K562 (cell line): Measurements from ENCODE around the gene CHTF8. TPM values are rescaled to one million over a fixed set of nuclear protein-coding genes. Genes with fewer than 3 reads are reported as not detected.

Experiments used
- ADNP ChIP-seq: fragments of 200-800 bp; sonication (Bioruptor generic); IDR thresholded peaks from 2 replicates; pipeline ENCODE4 v1.6.1; 2016; ENCODE audit warnings: missing genetic modification characterization, missing compliant biosample characterization
- ATF4 ChIP-seq: fragments of 450-650 bp; formaldehyde crosslinking; IDR thresholded peaks from 2 replicates; pipeline ENCODE4 v1.4.0; 2022; ENCODE audit warnings: mild to moderate bottlenecking, moderate library complexity
- CBX1 ChIP-seq: sonication (generic); IDR thresholded peaks from 2 replicates; pipeline ENCODE4 v1.6.1; 2016; ENCODE audit warnings: antibody characterized with exemption, low read depth, mild to moderate bottlenecking
- ETS2 ChIP-seq: IDR thresholded peaks from 2 replicates; pipeline ENCODE4 v1.6.1; 2016; ENCODE audit warnings: borderline replicate concordance, missing genetic modification characterization, mild to moderate bottlenecking, moderate library complexity, missing compliant biosample characterization; ENCODE audit not compliant: poor library complexity, severe bottlenecking
- ETV1 ChIP-seq: fragments of 450-650 bp; conservative IDR thresholded peaks from 2 replicates; pipeline ENCODE4 v1.6.1; 2016; ENCODE audit warnings: missing genetic modification characterization, control low read depth, low read depth, missing compliant biosample characterization
- GABPA ChIP-seq: fragments of 200-800 bp; sonication (Bioruptor generic); conservative IDR thresholded peaks from 2 replicates; pipeline ENCODE4 v1.6.1; 2016; ENCODE audit warnings: low read depth, missing genetic modification characterization, missing compliant biosample characterization
- MAZ ChIP-seq, 2 experiments: fragments of 450-650 bp in 1 of 2; sonication (generic) in 1 of 2; formaldehyde crosslinking; IDR thresholded peaks in 1 of 2; conservative IDR thresholded peaks in 1 of 2; 2 replicates each; pipeline versions ENCODE4 v1.4.0 to v1.5.0; 2020; ENCODE audit warnings: mild to moderate bottlenecking in 1 of 2, missing genetic modification reagents in 1 of 2
- NFATC3 ChIP-seq: fragments of 450-650 bp; IDR thresholded peaks from 2 replicates; pipeline ENCODE4 v1.6.1; 2017; ENCODE audit warnings: mild to moderate bottlenecking
- PRPF4 ChIP-seq: fragments of 200-400 bp; formaldehyde crosslinking; IDR thresholded peaks from one replicate; pipeline ENCODE4 v1.6.1; 2017; ENCODE audit warnings: low read length, low read depth, mild to moderate bottlenecking; ENCODE audit not compliant: insufficient read depth, poor library complexity, severe bottlenecking
- REST ChIP-seq, 2 experiments: fragments of 450-650 bp; formaldehyde crosslinking in 1 of 2; IDR thresholded peaks; 2 replicates each; pipeline versions ENCODE4 v1.4.0 to v1.6.1; 2014 to 2020; ENCODE audit warnings: mild to moderate bottlenecking in 2 of 2, borderline replicate concordance in 1 of 2, low read depth in 1 of 2
- TSHZ1 ChIP-seq: fragments of 250-450 bp; sonication (Bioruptor Pico); IDR thresholded peaks from 2 replicates; pipeline ENCODE4 v1.4.0; 2020; ENCODE audit warnings: mild to moderate bottlenecking, moderate library complexity
- XRCC4 ChIP-seq: IDR thresholded peaks from one replicate; pipeline ENCODE4 v1.6.1; 2011; ENCODE audit not compliant: insufficient read depth, insufficient read length; ENCODE audit errors: extremely low read depth
- ZNF133 ChIP-seq: fragments of 250-450 bp; sonication (Bioruptor Pico); IDR thresholded peaks from 2 replicates; pipeline ENCODE4 v1.4.0; 2020; ENCODE audit warnings: mild to moderate bottlenecking
- polyA plus RNA-seq, 8 experiments: library from polyadenylated mRNA; depleted of rRNA in 4 of 8; stranded (reverse) in 5 of 8; unstranded in 3 of 8; fragments of >200 nt; fragmentation: Nextera tagmentation in 2 of 8; fragmentation: Illumina TruSeq in 1 of 8; extraction: Ambion mirVana in 2 of 8; extraction: Trizol in 1 of 8; gene quantifications; 2 replicates each; pipeline versions ENCODE4 v1.2.1 to v1.2.3, GENCODE V29; 2011 to 2014; ENCODE audit warnings: inconsistent platforms in 1 of 8, missing spikeins in 1 of 8
- total RNA-seq, 7 experiments: library from RNA; depleted of rRNA in 6 of 7; stranded (reverse); fragments of >200 nt in 6 of 7; fragmentation: Illumina TruSeq in 2 of 7; extraction: Trizol in 2 of 7; gene quantifications; 2 replicates each; pipeline versions ENCODE4 v1.2.1 to v1.2.3, GENCODE V29; 2011 to 2021; ENCODE audit warnings: low replicate concordance in 1 of 7

Gene CHTF8
- total and polyA plus RNA-seq, 9 of the 15 experiments (the other 6 are each of a cell fraction or from before 2014, with no cell fraction given): 20.2 to 199 (median 108) TPM

GRCh38 chr16:69132424-69133252 lies at the start of gene CHTF8, which contains the start of gene UTP4 (continued):
- TF ChIP-seq ETS2 (tag) (no peak), ADNP (tag) (no peak), ZNF133 (CRISPR knock-in tag) (no peak; the same call in 1 of the 2 replicates), ATF4 (no peak), MAZ (CRISPR knock-in tag; conservative IDR thresholded peaks at IDR 0.05 in 1 of 2, IDR thresholded peaks at IDR 0.05 in 1 of 2) (peak in 1 of 2 experiments; percentile 87; a peak in 2 of 4 replicates), PRPF4 (peak; percentile 20), CBX1 (no peak), NFATC3 (no peak), XRCC4 (no peak), ETV1 (tag) (no peak), GABPA (tag) (peak; percentile 98), TSHZ1 (no peak), REST (IDR thresholded peaks at IDR 0.05; ENCODE audit: borderline replicate concordance) (no peak), REST (CRISPR knock-in tag; IDR thresholded peaks at IDR 0.05; ENCODE audit: low read depth) (0 out of 2 replicates have a peak, but pooled peaks have one; percentile 20)
